GM12878 (cell line): Measurements from ENCODE around the gene CYYR1.

Experiments
- CHD2 ChIP-seq: IDR thresholded peaks from 2 replicates; pipeline ENCODE4 v1.6.1; 2011; ENCODE audit warnings: low read depth, low read length, improper control_type of control experiment, borderline replicate concordance
- CTCF ChIP-seq, 3 experiments: IDR thresholded peaks in 2 of 3; conservative IDR thresholded peaks in 1 of 3; 2 replicates each; pipeline ENCODE4 v1.5.1; 2011; ENCODE audit warnings: low read depth in 3 of 3, low read length in 3 of 3, mild to moderate bottlenecking in 3 of 3, control low read depth in 2 of 3, moderate library complexity in 2 of 3, inconsistent platforms in 1 of 3, mixed read lengths in 1 of 3; ENCODE audit not compliant: control insufficient read depth in 2 of 3, insufficient read depth in 1 of 3; ENCODE audit errors: extremely low read depth in 1 of 3
- FOXM1 ChIP-seq: IDR thresholded peaks from 2 replicates; pipeline ENCODE4 v1.6.1; 2012; ENCODE audit warnings: low read depth, mild to moderate bottlenecking, inconsistent platforms, low read length, moderate library complexity
- GABPA ChIP-seq: IDR thresholded peaks from 2 replicates; pipeline ENCODE4 v1.6.1; 2014; ENCODE audit warnings: antibody characterized with exemption, low read depth, mild to moderate bottlenecking, inconsistent platforms
- POLR2AphosphoS5 ChIP-seq: IDR thresholded peaks from 2 replicates; pipeline ENCODE4 v1.6.1; 2011; ENCODE audit warnings: mild to moderate bottlenecking, low read length, inconsistent platforms
- SMC3 ChIP-seq: IDR thresholded peaks from 2 replicates; pipeline ENCODE4 v1.6.1; 2011; ENCODE audit warnings: low read length, improper control_type of control experiment, borderline replicate concordance
- SPI1 ChIP-seq: IDR thresholded peaks from 2 replicates; pipeline ENCODE4 v1.6.1; 2011; ENCODE audit warnings: low read depth, mild to moderate bottlenecking, low read length, moderate library complexity, borderline replicate concordance; ENCODE audit not compliant: insufficient read depth

DNA sequence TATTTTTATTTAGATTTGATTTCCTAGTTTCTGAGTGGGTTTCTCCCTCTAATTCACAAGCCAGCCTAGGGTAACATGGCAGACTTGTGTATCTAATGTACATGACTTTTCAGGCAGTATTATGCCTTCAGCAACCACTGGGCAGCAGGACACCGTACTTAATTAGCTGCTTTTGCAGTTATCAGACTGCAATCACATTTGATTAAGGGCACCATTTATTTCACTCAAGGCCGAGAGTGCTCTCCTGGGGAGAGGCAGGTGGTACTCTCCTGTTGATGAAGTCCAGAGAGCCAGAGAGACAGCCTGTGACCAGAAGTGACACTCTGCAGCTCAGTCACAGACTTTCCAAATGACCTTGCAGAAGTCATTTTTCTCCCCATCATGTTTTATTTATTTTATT lies 18.7 kb downstream of the CYYR1 start:
- TF ChIP-seq GABPA (no peak), CHD2 (no peak), CTCF (IDR thresholded peaks at IDR 0.05 in 2 of 3, conservative IDR thresholded peaks at IDR 0.05 in 1 of 3; ENCODE audit: control insufficient read depth in 2 of 3, extremely low read depth in 1 of 3, insufficient read depth in 1 of 3, low read depth in 3 of 3, low read length in 3 of 3) (no peak), SMC3 (no peak), SPI1 (no peak), POLR2AphosphoS5 (no peak), FOXM1 (no peak)
